Measurements from ENCODE around the gene TAF4.

The TAF4 gene

GRCh38 chr20:62066339-62066982 lies 780 bp upstream of the TAF4 start:
- peak overlapping the region; percentile 62 for H3K4me3 ChIP-seq (ENCODE audit: low read depth, low read length)
- no peak for TF ChIP-seq CTCF (IDR thresholded peaks at IDR 0.05; ENCODE audit: borderline replicate concordance, insufficient read depth, low read depth, low read length)

GRCh38 chr20:62064770-62065673 lies 659 bp downstream of the TAF4 start:
- TF ChIP-seq CTCF (IDR thresholded peaks at IDR 0.05; ENCODE audit: borderline replicate concordance, insufficient read depth, low read depth, low read length), result no peak
- peak overlapping the region; percentile 37 for H3K4me3 ChIP-seq (ENCODE audit: low read depth, low read length)

GRCh38 chr20:62063981-62064769 lies 1.5 kb downstream of the TAF4 start:
- no peak for TF ChIP-seq CTCF (IDR thresholded peaks at IDR 0.05; ENCODE audit: borderline replicate concordance, insufficient read depth, low read depth, low read length)
- H3K4me3 ChIP-seq (ENCODE audit: low read depth, low read length), result no peak overlapping the region

GRCh38 chr20:62063315-62063980 lies 2.2 kb downstream of the TAF4 start:
- TF ChIP-seq CTCF (IDR thresholded peaks at IDR 0.05; ENCODE audit: borderline replicate concordance, insufficient read depth, low read depth, low read length), result no peak
- H3K4me3 ChIP-seq (ENCODE audit: low read depth, low read length), result no peak overlapping the region

GRCh38 chr20:62062661-62063314 lies 2.9 kb downstream of the TAF4 start:
- H3K4me3 ChIP-seq (ENCODE audit: low read depth, low read length), result no peak overlapping the region
- TF ChIP-seq CTCF (IDR thresholded peaks at IDR 0.05; ENCODE audit: borderline replicate concordance, insufficient read depth, low read depth, low read length), result no peak

GRCh38 chr20:62061851-62062423 lies 3.7 kb downstream of the TAF4 start:
- TF ChIP-seq CTCF (IDR thresholded peaks at IDR 0.05; ENCODE audit: borderline replicate concordance, insufficient read depth, low read depth, low read length), result no peak

More at GRCh38 chr20:62061851-62062423, 3.7 kb downstream of the TAF4 start:
- H3K4me3 ChIP-seq (ENCODE audit: low read depth, low read length), result no peak overlapping the region
